HepG2 (cell line): ENCODE data around the gene BTN1A1. TPM values are rescaled to one million over a fixed set of nuclear protein-coding genes. Genes with fewer than 3 reads are reported as not detected.

Experiments
- CENPT ChIP-seq: sonication (generic); formaldehyde crosslinking; IDR thresholded peaks from 2 replicates; pipeline ENCODE4 v1.8.0; 2022; ENCODE audit warnings: low read depth, mild to moderate bottlenecking, moderate library complexity, missing genetic modification reagents
- CREB1 ChIP-seq, 2 experiments: fragments of 450-650 bp in 1 of 2; IDR thresholded peaks; 2 replicates each; pipeline ENCODE4 v1.6.1; 2016 to 2017; ENCODE audit warnings: control low read depth in 1 of 2, mild to moderate bottlenecking in 1 of 2, missing compliant biosample characterization in 1 of 2, missing genetic modification characterization in 1 of 2
- EP300 ChIP-seq, 3 experiments: sonication (generic) in 1 of 3; formaldehyde crosslinking in 1 of 3; IDR thresholded peaks; 2 replicates each; pipeline versions ENCODE4 v1.5.1 to v1.6.1; 2011 to 2020; ENCODE audit warnings: low read depth in 2 of 3, low read length in 2 of 3, borderline replicate concordance in 1 of 3, improper control_type of control experiment in 1 of 3, mild to moderate bottlenecking in 1 of 3, missing genetic modification reagents in 1 of 3, moderate library complexity in 1 of 3
- FOSL1 ChIP-seq: sonication (generic); formaldehyde crosslinking; IDR thresholded peaks from 2 replicates; pipeline ENCODE4 v1.9.0; 2021; ENCODE audit warnings: missing genetic modification reagents, borderline replicate concordance
- IKZF5 ChIP-seq: IDR thresholded peaks from 2 replicates; pipeline ENCODE4 v1.6.1; 2018; ENCODE audit warnings: missing genetic modification reagents, mild to moderate bottlenecking, missing compliant biosample characterization
- KDM5B ChIP-seq: sonication (generic); formaldehyde crosslinking; IDR thresholded peaks from 2 replicates; pipeline ENCODE4 v1.4.0; 2020; ENCODE audit warnings: missing genetic modification reagents, mild to moderate bottlenecking, borderline replicate concordance
- TRAFD1 ChIP-seq: sonication (generic); formaldehyde crosslinking; IDR thresholded peaks from 2 replicates; pipeline ENCODE4 v1.5.1; 2020; ENCODE audit warnings: missing genetic modification reagents, mild to moderate bottlenecking, borderline replicate concordance
- ZIK1 ChIP-seq: sonication (generic); formaldehyde crosslinking; IDR thresholded peaks from 2 replicates; pipeline ENCODE4 v1.5.0; 2020; ENCODE audit warnings: mild to moderate bottlenecking, low read depth, missing genetic modification reagents, borderline replicate concordance
- ZNF260 ChIP-seq: sonication (generic); formaldehyde crosslinking; IDR thresholded peaks from 2 replicates; pipeline ENCODE4 v1.4.0; 2020; ENCODE audit warnings: missing genetic modification reagents, low read depth, mild to moderate bottlenecking, borderline replicate concordance
- polyA plus RNA-seq, 8 experiments: library from polyadenylated mRNA; depleted of rRNA in 3 of 8; stranded (reverse) in 7 of 8; unstranded in 1 of 8; fragments of >200 nt; fragmentation: Illumina TruSeq in 4 of 8; extraction: Trizol in 4 of 8; gene quantifications; 2 replicates each; pipeline versions ENCODE4 v1.2.1 to v1.2.3, GENCODE V29; 2011 to 2016; ENCODE audit warnings: low read depth in 4 of 8, missing spikeins in 1 of 8, mixed read lengths in 1 of 8; ENCODE audit not compliant: insufficient read depth in 1 of 8
- total RNA-seq, 5 experiments: library from RNA; depleted of rRNA; stranded (reverse); fragments of >200 nt; fragmentation: Illumina TruSeq; extraction: Trizol; gene quantifications; 2 replicates each; pipeline ENCODE4 v1.2.3, GENCODE V29; 2016; ENCODE audit warnings: low read depth in 1 of 5
- TF ChIP-seq, protein P1 (sequence below): sonication (generic); formaldehyde crosslinking; IDR thresholded peaks from 2 replicates; pipeline ENCODE4 v1.9.0; 2021; ENCODE audit warnings: missing genetic modification reagents, borderline replicate concordance
- TF ChIP-seq, protein P2 (sequence below), 2 experiments: fragments of 450-650 bp in 1 of 2; sonication (generic) in 1 of 2; formaldehyde crosslinking in 1 of 2; IDR thresholded peaks; 2 replicates each; pipeline versions ENCODE4 v1.6.1 to v1.8.0; 2016 to 2022; ENCODE audit warnings: antibody characterized with exemption in 1 of 2, mild to moderate bottlenecking in 1 of 2, missing genetic modification reagents in 1 of 2

The BTN1A1 gene
- total and polyA plus RNA-seq, 2 of the 13 experiments (the other 11 are each of a cell fraction or from before 2014, with no cell fraction given): 0.04 TPM; not detected in 1

GRCh38 chr6:26537846-26538571 is 37.9 kb downstream of the BTN1A1 start, which contains the start of gene HMGN4 (continued):
- TF ChIP-seq EP300 (IDR thresholded peaks at IDR 0.05; ENCODE audit: low read depth in 2 of 2, low read length in 2 of 2): no peak
- 0 out of 2 replicates have a peak, but pooled peaks have one; percentile 13 for TF ChIP-seq EP300 (CRISPR knock-in tag; IDR thresholded peaks at IDR 0.05; ENCODE audit: borderline replicate concordance)
- TF ChIP-seq KDM5B (CRISPR knock-in tag): peak; percentile 95
- TF ChIP-seq FOSL1 (CRISPR knock-in tag): no peak
- TF ChIP-seq, protein P1, sequence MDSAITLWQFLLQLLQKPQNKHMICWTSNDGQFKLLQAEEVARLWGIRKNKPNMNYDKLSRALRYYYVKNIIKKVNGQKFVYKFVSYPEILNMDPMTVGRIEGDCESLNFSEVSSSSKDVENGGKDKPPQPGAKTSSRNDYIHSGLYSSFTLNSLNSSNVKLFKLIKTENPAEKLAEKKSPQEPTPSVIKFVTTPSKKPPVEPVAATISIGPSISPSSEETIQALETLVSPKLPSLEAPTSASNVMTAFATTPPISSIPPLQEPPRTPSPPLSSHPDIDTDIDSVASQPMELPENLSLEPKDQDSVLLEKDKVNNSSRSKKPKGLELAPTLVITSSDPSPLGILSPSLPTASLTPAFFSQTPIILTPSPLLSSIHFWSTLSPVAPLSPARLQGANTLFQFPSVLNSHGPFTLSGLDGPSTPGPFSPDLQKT: no peak
- no peak for TF ChIP-seq TRAFD1
- TF ChIP-seq CENPT: no peak
- TF ChIP-seq ZIK1: no peak; the same call in 1 of the 2 replicates
- TF ChIP-seq IKZF5 (CRISPR knock-in tag): no peak; the same call in 1 of the 2 replicates
- TF ChIP-seq ZNF260 (CRISPR knock-in tag): no peak
- 0 out of 2 replicates have a peak, but pooled peaks have one; percentile 35 for TF ChIP-seq CREB1 (IDR thresholded peaks at IDR 0.05)
- no peak; the same call in none of the 2 replicates for TF ChIP-seq CREB1 (CRISPR knock-in tag; IDR thresholded peaks at IDR 0.05)
- TF ChIP-seq, protein P2, sequence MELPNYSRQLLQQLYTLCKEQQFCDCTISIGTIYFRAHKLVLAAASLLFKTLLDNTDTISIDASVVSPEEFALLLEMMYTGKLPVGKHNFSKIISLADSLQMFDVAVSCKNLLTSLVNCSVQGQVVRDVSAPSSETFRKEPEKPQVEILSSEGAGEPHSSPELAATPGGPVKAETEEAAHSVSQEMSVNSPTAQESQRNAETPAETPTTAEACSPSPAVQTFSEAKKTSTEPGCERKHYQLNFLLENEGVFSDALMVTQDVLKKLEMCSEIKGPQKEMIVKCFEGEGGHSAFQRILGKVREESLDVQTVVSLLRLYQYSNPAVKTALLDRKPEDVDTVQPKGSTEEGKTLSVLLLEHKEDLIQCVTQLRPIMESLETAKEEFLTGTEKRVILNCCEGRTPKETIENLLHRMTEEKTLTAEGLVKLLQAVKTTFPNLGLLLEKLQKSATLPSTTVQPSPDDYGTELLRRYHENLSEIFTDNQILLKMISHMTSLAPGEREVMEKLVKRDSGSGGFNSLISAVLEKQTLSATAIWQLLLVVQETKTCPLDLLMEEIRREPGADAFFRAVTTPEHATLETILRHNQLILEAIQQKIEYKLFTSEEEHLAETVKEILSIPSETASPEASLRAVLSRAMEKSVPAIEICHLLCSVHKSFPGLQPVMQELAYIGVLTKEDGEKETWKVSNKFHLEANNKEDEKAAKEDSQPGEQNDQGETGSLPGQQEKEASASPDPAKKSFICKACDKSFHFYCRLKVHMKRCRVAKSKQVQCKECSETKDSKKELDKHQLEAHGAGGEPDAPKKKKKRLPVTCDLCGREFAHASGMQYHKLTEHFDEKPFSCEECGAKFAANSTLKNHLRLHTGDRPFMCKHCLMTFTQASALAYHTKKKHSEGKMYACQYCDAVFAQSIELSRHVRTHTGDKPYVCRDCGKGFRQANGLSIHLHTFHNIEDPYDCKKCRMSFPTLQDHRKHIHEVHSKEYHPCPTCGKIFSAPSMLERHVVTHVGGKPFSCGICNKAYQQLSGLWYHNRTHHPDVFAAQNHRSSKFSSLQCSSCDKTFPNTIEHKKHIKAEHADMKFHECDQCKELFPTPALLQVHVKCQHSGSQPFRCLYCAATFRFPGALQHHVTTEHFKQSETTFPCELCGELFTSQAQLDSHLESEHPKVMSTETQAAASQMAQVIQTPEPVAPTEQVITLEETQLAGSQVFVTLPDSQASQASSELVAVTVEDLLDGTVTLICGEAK (IDR thresholded peaks at IDR 0.05): no peak
- TF ChIP-seq, protein P2 (CRISPR knock-in tag; IDR thresholded peaks at IDR 0.05): no peak
